GM10847 (cell line): Measurements from ENCODE around the gene ERC2.

Experiments
- POLR2A ChIP-seq: IDR thresholded peaks from 2 replicates; pipeline ENCODE4 v1.6.1; 2011; ENCODE audit not compliant: insufficient read length; ENCODE audit errors: extremely low read depth

ERC2 gene

DNA sequence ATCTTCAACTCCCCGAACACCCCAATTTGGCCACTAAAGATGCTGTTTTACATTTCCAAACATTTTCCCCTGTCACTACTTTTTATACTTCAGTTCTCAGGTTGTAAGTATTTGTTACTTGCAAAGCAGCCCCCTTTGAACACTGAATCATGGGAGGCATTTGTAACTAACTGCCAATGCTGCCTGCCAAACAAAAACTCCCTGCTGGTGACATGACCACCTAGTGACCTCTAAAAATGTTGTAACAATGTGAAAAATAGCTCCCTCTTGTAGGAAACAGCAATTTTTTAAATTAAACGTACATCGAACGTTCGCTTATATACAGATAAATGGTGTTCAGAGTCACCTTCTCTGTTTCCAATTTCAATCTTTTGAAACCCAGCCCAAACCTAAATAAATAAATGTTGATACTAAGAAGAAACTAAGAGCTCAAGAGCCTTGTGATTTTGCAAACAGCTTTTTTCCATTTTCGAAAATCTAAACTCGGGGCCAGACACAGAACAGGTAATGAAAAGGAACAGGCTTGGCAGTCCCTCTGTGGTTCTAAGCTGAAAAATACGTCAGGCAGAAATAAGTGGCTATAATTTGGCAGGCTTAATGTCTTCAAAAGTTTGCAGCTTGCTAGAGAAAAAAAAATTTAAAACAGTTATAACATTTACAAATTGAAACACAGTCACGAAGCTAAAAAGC lies 712.6 kb downstream of the ERC2 start:
- no peak for TF ChIP-seq POLR2A

DNA sequence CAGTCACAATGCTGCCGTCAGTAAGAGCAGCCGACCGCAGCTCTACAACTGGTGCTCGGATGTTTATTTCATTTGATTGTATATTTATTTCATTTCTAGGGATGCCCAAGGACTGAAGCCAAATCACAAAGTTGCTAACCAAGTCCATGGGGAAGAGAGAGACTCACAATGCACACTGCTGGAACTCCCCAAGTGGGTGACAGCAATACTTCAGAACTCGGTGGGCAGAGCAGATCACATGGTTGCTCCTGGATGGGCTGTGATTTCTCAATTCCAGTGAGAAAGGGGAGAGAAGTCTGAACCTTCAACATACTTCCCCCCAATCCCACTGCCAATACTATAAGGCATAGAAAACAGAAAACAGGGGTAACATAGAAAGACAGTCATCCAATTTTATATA lies 715.4 kb downstream of the ERC2 start:
- no peak for TF ChIP-seq POLR2A

DNA sequence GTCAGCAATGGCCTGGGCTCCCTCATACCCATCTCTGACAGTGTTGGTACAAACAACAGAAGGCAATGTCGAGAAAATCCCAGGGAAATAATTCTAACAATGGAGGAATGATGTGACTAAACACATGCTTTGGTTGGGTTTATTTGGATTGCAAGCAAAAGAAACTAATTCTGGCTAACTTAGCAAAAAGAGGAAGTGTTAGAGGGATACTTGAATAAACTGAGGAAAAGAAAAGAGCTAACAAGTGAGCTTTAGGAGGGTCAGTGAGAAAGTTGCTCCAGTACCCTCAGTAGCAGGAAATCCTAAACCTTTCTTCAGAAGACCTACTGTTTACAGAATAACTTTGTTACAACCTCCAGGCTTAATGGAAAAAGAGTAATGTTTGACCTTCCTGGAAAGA lies 716.5 kb downstream of the ERC2 start:
- no peak for TF ChIP-seq POLR2A

DNA sequence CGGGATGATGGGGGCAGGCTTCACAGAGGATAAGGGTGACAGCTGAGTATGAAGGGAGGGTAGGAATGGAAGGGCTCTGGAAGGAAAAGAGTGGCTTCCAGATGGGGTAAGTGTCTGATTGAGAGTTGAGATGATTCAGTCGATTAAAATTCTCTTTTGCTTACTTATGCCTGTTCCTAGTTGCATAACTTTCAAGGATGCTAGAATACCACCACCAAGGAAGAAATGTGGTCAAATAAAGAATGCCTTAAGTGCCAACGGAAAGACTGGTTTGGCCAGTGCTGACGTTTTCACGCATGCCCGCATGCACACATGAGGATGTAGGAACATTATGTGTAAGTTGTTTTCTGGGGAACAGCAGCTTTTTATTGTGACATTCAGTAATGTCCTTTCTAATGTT lies 717.7 kb downstream of the ERC2 start:
- TF ChIP-seq POLR2A, result no peak

DNA sequence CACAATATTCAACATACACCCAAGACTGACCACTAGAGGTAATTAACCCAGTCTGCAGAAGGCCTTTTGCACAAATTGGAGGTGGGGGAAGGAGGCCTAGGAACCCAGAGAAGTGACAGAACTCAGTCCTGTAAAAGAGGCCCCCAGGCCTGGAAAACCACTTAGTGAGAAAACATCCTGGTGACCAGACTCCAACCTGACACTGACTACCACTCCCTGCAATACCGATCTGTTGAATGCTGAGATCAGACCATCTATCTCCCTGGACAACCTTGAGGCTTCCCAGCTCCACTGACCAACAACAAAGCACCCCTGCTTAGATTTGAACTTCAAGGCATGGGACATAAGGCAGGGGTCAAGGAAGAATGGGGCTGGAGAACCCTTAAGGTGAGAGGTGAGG lies 719.2 kb downstream of the ERC2 start:
- no peak for TF ChIP-seq POLR2A

DNA sequence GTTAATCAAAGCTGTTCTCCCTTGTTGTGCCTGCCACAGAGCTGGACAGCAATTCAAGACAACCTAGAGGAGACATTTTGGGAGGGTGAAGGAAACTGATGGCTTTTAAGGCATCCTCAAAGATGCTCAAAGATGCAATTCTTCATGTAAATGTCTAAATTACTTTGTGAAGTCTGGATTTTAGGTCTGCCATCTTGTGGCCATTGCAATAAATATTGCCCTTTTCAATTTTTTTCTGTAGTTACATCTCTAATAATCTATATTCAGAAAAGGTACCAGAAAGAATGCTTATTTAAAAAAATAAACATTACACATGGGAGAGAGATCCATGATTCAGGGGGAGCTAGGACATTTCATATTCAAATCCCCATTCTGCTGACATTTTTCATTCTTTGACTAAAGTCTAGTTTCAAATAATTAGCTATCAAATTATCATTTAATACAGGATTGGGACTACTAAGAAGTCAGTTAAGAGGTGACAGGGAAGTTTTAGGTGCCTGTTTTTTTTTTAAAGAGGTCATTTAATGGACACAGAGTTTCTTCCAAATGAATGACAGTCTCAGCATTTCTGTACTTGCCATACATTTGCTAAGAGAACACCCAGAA lies 721.4 kb downstream of the ERC2 start:
- TF ChIP-seq POLR2A, result no peak

DNA sequence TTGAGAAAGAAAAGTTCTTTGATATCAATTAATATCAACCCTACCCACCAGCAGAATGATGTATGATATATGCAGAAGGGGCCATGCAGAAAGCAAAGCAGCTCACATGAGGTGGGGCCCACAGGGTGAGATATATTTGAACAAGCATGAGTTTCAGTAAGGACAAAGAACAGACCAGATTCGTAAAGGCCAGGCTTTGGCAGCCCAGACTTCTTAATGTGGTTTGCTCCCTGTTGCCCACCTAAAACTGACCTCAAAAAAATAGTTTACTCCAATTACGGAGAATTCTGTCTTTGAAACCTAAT lies 725.5 kb downstream of the ERC2 start:
- TF ChIP-seq POLR2A, result no peak

DNA sequence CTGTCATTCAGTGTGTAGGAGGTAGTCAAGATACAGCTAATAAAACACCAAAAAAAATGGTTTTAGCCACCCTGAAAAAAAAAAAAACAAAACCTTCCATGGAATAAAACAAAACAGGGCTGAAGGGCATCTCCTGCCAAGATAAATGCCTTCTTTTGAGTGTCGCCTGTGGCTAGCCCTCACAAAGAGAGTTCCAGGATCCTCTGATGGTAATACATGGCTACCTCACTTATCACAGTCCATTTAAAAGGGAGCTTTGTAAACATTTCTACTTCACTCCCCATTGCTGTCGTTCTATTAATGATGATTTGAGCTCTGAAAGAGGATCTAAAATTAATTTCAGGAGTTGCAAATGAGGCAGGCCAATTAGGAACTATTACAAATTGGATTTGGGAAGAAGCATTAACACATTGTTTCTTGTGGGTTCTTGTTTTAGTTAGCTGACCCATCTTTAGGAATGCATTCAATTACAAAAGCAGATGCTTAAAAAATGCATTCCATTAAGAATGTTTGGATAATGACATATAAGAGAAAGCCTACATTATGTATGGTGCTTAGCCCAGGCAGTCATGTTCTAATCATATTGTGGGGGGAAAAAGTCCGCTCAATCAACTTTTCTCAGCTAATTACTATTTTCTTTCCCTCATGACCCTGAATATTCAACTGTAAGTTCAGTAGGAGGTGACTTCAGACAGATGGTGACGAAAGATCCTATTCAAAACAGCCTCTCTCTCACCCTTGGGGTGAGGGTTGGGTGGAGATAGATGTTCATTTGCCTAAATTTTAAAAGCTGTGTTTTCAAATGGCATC lies 726.0 kb downstream of the ERC2 start:
- TF ChIP-seq POLR2A, result no peak

DNA sequence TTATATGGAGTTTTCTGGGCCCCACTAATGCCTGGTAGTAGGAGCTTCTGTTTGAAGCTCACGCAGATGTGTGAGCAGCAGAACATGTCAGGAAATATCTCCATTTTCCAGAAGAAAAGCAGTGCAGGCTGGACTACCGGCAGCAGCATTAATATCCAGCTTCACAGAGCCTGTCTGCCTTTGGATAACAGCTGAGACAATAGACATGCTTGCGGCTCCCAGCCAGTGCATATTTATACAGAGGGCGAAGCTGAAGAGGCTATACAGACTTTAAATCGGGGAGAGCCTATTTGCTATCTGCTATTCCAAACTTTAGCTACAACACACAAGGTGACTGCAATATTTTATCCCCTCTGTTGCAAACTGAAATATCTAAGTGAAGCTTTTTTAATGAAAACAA lies 731.1 kb downstream of the ERC2 start:
- no peak for TF ChIP-seq POLR2A

DNA sequence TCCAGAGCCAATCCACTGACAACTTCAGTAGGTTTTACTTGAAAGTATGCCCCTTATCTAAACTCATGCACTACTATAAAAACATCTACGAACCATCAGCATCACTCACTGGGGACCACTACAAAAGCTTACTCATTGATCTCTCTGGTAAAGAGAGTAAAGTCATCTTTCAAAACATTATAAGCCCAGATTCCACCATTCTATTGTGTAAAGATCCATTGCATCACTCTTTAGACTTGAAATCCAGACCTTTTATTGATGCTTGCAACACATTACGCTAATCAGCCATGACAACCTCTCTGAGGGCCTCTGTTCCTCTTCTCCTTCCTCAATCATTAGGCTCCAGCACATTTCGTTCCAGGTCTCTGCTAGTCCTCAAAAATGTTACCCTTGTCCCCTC lies 732.3 kb downstream of the ERC2 start:
- TF ChIP-seq POLR2A, result no peak

DNA sequence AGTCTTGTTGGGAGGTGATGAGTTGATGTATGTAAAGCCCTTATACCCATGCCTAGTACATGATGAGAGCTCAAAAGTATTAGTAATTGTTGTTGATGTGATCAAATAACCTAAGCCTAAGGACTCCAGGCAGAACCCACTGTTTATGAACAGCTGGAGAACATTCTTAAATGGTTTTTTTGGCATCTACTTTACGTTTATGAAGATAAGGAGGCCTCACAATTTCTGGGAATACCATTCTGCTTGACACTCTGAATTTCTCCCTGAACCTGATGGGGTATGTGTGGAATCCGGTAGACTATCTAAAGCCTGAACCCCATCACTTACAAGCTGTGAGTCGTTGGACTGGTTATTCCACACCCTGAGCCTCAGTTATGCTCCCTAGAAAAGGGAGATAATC lies 736.5 kb downstream of the ERC2 start:
- TF ChIP-seq POLR2A, result no peak

DNA sequence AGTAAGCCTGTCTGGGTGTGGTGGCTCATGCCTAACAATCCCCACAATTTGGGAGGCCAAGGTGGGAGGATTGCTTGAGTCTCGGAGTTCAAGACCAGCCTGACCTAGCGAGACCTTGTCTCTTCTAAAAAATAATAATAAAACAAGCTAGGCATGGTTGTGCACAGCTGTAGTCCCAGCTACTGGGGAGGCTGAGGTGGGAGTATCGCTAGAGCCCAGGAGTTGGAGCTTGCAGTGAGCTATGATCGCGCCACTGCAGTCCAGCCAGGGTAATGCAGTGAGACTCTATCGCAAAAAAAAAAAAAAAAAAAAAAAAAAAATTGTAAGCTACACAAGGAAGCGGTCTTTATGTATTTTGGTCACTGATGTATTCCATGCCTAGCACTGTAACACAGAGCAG lies 738.7 kb downstream of the ERC2 start:
- TF ChIP-seq POLR2A, result no peak

DNA sequence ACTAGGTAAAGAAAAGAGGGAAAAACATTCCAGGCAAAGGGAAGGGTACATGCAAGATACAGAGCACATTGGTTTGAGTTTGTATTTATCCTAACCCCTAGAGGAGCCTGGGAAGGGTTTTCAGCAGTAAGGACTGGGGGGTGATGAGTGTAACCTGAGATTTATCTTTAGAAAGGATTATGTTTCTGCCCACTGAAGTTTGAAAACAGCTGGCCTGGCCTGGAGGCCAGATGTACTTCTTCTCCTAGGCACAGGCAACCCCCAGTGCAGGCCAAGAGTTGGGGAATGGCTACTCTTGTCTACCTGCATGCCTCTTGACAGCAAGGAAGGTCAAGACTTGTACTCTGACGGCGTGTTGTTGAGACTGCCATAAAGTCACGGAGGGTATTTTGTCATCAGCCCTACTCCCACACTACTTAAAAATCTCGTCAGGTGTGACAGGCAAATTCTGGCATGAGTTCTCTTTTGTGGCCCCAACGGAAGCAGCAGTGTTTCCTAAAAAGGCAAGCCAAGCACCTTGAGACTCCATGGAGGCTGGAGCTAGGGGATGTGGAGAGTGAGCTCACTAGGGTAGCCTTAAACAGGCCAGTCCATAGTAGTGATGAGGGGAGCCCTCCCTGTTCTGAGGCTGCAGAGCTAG lies 739.7 kb downstream of the ERC2 start:
- no peak for TF ChIP-seq POLR2A

DNA sequence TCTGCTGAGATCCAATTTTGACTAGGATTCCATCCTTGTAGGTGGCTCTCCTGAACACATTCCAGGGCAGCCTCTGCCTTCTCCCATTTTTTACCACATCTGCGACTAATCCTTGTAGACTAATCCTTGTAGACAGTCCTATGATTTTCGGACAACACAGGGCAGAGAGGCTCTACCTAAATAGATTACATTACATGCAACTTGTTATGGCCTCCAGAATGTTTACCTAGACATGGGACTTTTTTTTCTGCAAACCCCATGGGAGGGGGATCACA lies 741.8 kb downstream of the ERC2 start:
- no peak for TF ChIP-seq POLR2A

DNA sequence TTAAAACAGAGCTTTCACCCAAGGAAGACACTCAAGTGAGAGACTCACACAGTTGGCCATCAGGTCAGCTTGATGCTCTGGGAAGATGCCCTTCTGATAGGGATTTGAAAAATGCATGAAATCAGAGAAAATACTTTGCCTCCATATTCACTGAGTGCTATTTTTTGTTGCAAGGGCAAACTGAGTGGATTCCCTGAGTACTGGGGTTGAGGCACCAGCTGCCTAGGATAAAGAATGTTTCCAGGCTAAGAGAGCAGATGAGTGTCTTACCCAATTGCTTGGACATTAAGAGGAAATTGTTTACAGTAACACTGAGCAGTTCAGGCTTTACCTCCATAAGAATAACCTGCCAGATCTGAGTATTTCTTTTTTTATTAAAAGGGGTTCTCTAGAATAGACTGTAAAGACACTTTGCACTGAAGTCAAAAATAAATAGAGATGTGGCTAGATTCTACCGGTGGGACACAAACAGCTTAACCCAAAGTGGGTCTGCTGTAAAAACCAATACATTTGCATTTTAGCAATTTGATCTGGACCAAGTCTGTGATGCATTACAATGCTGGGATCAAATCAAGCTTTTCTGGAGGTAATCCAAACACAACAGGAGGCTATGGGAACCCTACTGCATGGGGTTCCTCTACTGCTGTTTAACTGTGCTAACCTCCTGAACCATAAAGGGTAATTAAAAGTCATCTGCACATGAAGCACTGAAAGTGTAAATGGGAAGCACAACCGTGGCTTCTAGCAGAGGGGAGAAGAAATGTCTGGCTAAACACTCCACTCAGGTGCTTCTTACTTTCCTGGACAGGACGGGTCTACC lies 742.4 kb downstream of the ERC2 start:
- TF ChIP-seq POLR2A, result no peak
